Esophagus mucosa (tissue), 1 donor: Measurements from ENCODE around the gene PEX10. TPM values are rescaled to one million over a fixed set of nuclear protein-coding genes. Genes with fewer than 3 reads are reported as not detected.
A peak's percentile ranks its signal among the peaks of the same experiment; 100 is the strongest.
"Not testable (repeated sequence)": the region's sequence is repeated elsewhere in the genome, so short reads cannot be mapped to it uniquely, and the experiment has no call there.

ENCODE experiments used
- ATAC-seq: fragments of 200-7000 bp; cut with Tn5 transposase; one replicate; pipeline ENCODE4 v1.9.1; 2020
- total RNA-seq: library from RNA; stranded (reverse); gene quantifications from one replicate; pipeline ENCODE4 v1.2.4, GENCODE V29; 2023
- donor health status: DM: yes; HTN: yes; CAD: no.

Gene PEX10
- total RNA-seq = 17.7 TPM

GRCh38 chr1:2412395-2412772 is at the start of gene PEX10:
PEX10 (minus strand) TSS chr1:2412564; CDS start chr1:2412502, 62 bp downstream.
- ATAC-seq = peak; percentile 89

- no peak for ATAC-seq
Measured at GRCh38 chr1:2460996-2461751, 48.8 kb upstream of the PEX10 start.

GRCh38 chr1:2460203-2460602 is 47.8 kb upstream of the PEX10 start:
- ATAC-seq = no peak

GRCh38 chr1:2459757-2460156 is 47.4 kb upstream of the PEX10 start:
- no peak for ATAC-seq

GRCh38 chr1:2459102-2459753 is 46.9 kb upstream of the PEX10 start:
- not testable (repeated sequence) for ATAC-seq

GRCh38 chr1:2458687-2459086 is 46.3 kb upstream of the PEX10 start:
- ATAC-seq = no peak

GRCh38 chr1:2457444-2457843 is 45.1 kb upstream of the PEX10 start:
- ATAC-seq = no peak

GRCh38 chr1:2455757-2456156 is 43.4 kb upstream of the PEX10 start:
- no peak for ATAC-seq

- no peak for ATAC-seq
Measured at GRCh38 chr1:2454227-2454626, 41.9 kb upstream of the PEX10 start.

GRCh38 chr1:2452932-2453315 is 40.6 kb upstream of the PEX10 start:
- no peak for ATAC-seq

GRCh38 chr1:2452201-2452931 is 40.0 kb upstream of the PEX10 start:
- no peak for ATAC-seq

GRCh38 chr1:2451741-2452140 is 39.4 kb upstream of the PEX10 start:
- ATAC-seq = no peak

GRCh38 chr1:2449636-2450454 is 37.5 kb upstream of the PEX10 start:
- ATAC-seq = peak; percentile 62

GRCh38 chr1:2448098-2448445 is 35.7 kb upstream of the PEX10 start:
- ATAC-seq = no peak

GRCh38 chr1:2447276-2448097 is 35.1 kb upstream of the PEX10 start:
- no peak for ATAC-seq

GRCh38 chr1:2446861-2447260 is 34.5 kb upstream of the PEX10 start:
- ATAC-seq = no peak

- no peak for ATAC-seq
Measured at GRCh38 chr1:2446394-2446793, 34.0 kb upstream of the PEX10 start.

GRCh38 chr1:2445823-2446215 is 33.5 kb upstream of the PEX10 start:
- no peak for ATAC-seq

- no peak for ATAC-seq
Measured at GRCh38 chr1:2445162-2445822, 32.9 kb upstream of the PEX10 start.

- no peak for ATAC-seq
Measured at GRCh38 chr1:2444138-2444591, 31.8 kb upstream of the PEX10 start.
